IPS-18c (cell line): ENCODE measurements around the gene TKFC.

Source experiments
- H3K4me3 ChIP-seq: 2 replicates; pipeline ENCODE4 v1.7.0; 2013; ENCODE audit warnings: low read depth, mild to moderate bottlenecking, low read length, moderate library complexity; ENCODE audit not compliant: insufficient read depth
- H3K9me3 ChIP-seq: one replicate; pipeline ENCODE4 v1.6.1; 2013; ENCODE audit warnings: mild to moderate bottlenecking, low read length, moderate library complexity; ENCODE audit not compliant: control insufficient read depth, insufficient read depth

Gene TKFC

GRCh38 chr11:61354208-61354607, 21.2 kb downstream of the TKFC start:
- H3K9me3 ChIP-seq, result no peaks in the 10 kb centered on the region
- no peak overlapping the region for H3K4me3 ChIP-seq

GRCh38 chr11:61356706-61357105, 23.7 kb downstream of the TKFC start:
- no peaks in the 10 kb centered on the region for H3K9me3 ChIP-seq
- H3K4me3 ChIP-seq, result no peak overlapping the region

DNA sequence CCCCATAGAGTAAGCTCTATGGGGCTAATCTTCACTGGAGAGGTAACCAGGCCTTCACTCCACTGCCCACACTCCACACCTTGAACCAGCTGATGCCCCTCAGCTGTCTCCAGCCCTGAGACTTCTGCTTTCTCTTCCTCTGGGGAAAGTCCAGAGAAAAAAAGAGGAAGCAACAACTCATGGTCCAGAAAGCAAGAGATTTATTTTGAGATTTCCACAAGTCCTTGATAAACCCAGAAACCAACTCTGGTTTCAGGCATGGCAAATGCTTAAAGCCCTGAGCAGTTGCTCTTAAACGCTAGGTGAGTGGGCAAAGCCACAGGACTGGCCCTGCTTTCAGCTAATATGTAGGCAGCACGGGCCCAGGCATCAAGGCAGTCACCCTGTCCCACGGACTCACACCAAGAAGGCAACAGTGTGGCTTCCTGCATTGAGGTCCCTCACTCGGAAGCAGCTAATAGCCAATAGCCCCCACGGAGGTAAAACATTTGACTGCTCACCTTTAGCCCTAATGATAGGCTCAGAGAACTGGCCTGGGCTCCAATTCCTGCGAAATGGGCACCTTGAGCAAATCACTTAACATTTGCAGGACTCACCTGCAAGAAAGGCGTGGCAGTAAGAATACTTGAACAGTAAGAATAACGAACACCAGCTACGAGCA, 24.3 kb downstream of the TKFC start:
- no peaks in the 10 kb centered on the region for H3K9me3 ChIP-seq
- no peak overlapping the region for H3K4me3 ChIP-seq

GRCh38 chr11:61357894-61358239, 24.8 kb downstream of the TKFC start:
- Histone ChIP-seq H3K9me3 (no peaks in the 10 kb centered on the region), H3K4me3 (no peak overlapping the region)

- Histone ChIP-seq H3K9me3 (no peaks in the 10 kb centered on the region), H3K4me3 (no peak overlapping the region)
Measured at GRCh38 chr11:61358566-61358965, 25.5 kb downstream of the TKFC start.

DNA sequence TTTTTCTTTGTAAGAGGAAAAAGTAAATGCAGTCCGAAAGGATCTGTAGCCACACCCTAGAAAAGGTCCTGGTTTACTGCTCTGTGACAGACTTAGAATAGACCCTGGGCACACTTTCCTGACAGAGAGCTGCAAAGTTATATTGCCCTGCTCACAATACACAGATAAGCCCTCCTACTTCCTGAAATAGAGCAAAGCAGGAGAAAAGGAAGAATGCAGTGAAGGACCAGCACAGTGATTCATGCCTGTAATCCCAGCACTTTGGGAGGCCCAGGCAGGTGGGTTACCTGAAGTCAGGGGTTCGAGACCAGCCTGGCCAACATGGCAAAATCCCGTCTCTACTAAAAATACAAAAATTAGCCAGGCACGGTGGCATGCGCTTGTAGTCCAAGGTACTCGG, 26.5 kb downstream of the TKFC start:
- H3K4me3 ChIP-seq, result no peak overlapping the region
- no peaks in the 10 kb centered on the region for H3K9me3 ChIP-seq

- Histone ChIP-seq H3K9me3 (no peaks in the 10 kb centered on the region), H3K4me3 (peak overlapping the region; percentile 55)
Measured at GRCh38 chr11:61361237-61361740, 28.3 kb downstream of the TKFC start.

GRCh38 chr11:61361741-61362541, 28.9 kb downstream of the TKFC start, which contains the start of the genes CYB561A3 and TMEM138:
Gene CYB561A3 (minus strand): TSS chr11:61361882. CDS start chr11:61356713, 5,169 bp downstream.
Gene TMEM138 (plus strand): TSS chr11:61362374. CDS start chr11:61364391, 2,017 bp downstream.
- Histone ChIP-seq H3K9me3 (no peaks in the 10 kb centered on the region), H3K4me3 (peak within 1 kb of the TSS; percentile 55)

DNA sequence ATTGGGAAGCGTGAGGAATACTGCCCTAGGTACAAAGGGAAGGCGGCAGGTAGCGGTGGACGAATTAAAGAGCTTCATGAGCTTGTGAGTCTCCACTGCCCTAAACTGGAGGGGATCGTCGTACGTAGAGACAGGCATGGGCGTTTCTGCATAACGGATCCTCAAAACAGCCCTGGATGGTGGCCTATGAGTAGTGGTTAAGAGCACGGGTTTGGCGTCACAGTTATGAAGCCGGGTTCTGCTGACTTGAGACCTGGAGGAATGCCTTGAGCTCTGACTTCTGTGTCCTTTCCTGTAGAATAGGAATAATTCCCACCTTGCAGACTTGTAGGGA, 29.5 kb downstream of the TKFC start:
- Histone ChIP-seq H3K9me3 (no peaks in the 10 kb centered on the region), H3K4me3 (peak overlapping the region; percentile 55)

GRCh38 chr11:61364012-61364675, 31.1 kb downstream of the TKFC start:
- H3K4me3 ChIP-seq, result no peak overlapping the region
- no peaks in the 10 kb centered on the region for H3K9me3 ChIP-seq

DNA sequence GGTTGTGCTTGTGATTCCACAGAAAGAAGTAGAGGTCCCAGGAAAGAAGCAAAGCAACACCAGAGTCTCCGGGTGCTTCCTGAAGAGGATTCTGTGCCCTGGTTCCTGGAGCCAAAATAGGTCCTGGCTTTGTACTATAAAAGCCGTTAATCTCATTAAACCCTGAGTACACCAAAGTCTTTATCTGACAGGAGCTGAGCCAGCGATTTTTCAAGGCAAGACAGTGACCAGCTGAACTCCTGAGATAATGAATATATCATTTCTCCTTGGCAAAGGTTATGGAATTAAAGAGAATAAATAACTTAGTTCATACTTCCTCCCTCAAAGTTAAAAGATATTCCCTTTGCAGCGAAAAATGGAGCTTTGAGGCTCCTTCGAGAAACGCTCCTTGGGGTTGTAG, 34.4 kb downstream of the TKFC start:
- Histone ChIP-seq H3K4me3 (no peak overlapping the region), H3K9me3 (peaks cover 8% of the 10 kb centered on the region)

DNA sequence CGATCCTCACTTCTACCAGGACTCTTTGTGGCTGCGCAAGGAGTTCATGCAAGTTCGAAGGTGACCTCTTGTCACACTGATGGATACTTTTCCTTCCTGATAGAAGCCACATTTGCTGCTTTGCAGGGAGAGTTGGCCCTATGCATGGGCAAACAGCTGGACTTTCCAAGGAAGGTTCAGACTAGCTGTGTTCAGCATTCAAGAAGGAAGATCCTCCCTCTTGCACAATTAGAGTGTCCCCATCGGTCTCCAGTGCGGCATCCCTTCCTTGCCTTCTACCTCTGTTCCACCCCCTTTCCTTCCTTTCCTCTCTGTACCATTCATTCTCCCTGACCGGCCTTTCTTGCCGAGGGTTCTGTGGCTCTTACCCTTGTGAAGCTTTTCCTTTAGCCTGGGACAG, 35.6 kb downstream of the TKFC start:
- Histone ChIP-seq H3K4me3 (no peak overlapping the region), H3K9me3 (peaks cover 10% of the 10 kb centered on the region)

DNA sequence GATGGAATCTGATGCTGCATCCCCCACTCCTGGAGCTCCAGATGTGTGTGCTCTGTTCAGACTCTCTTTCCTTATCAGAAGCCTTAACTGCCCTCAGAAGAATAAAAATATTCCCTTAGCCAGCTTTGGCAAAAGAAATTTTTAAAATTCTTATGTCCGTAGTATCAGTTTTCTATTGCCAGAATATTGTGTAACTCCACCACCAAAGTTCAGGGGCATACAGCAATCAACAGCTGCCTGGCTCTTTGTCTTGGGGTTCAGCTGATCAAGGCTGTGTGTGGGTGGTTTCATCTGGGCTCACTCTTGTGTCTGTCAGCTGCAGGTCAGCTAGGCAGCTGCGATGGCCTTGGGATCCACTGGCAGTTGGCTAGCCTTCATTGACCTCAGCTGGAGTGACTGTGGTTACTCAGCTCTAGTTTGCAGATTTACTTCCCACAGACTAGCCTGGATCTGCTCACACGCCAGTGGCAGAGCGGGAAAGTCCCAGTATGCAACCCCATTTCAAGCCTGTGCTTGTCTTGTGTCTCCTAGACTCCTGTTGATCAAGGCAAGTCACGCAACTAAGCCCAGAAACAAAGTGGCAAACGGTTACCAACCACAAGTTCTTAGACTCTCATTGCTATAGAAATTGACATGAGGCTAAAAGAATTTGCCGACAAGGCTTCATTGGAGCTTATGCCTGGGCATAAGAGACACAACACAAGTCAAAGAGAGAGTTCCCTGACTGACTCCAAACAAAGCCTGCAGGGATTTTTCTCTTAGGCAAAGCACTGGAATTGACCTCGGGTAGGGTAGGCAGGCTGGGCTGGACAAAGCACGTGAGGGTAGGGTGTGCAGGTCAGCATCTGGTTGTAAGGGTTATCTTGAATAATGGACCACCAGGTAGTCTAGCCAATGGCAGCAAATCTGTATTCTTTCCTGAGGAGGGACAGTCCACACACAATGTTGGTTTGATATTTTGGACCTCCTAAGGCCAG, 36.6 kb downstream of the TKFC start:
- Histone ChIP-seq H3K4me3 (no peak overlapping the region), H3K9me3 (peaks cover 14% of the 10 kb centered on the region)

GRCh38 chr11:61370349-61371005, 37.4 kb downstream of the TKFC start:
- no peak overlapping the region for H3K4me3 ChIP-seq
- peaks cover 14% of the 10 kb centered on the region for H3K9me3 ChIP-seq

GRCh38 chr11:61372659-61373420, 39.8 kb downstream of the TKFC start:
- H3K9me3 ChIP-seq, result peaks cover 14% of the 10 kb centered on the region

DNA sequence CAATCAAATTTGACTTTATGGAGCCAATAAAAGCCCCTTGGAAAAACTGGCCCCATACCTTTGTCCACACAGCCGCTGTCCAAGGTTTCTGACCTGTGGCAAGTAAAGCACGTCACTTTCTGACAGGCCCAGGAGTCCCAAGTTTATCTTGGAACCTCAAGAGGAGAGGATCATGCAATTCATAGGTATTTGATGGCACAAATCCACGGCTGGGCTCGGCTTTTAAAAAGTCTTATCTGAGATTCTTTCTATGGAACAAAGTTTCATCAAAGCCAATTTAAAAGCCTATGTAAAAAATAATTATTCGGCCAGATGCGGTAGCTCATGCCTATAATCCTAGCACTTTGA, 42.7 kb downstream of the TKFC start:
- Histone ChIP-seq H3K9me3 (peaks cover 16% of the 10 kb centered on the region), H3K4me3 (no peak overlapping the region)

More at GRCh38 chr11:61372659-61373420, 39.8 kb downstream of the TKFC start:
- H3K4me3 ChIP-seq, result no peak overlapping the region
